ENCODE measurements around the gene DGLUCY. TPM values are rescaled to one million over a fixed set of nuclear protein-coding genes. Genes with fewer than 3 reads are reported as not detected.

Gene DGLUCY
- total and polyA plus RNA-seq, 4 donors: 17.9 to 58.1 (median 24.9) TPM

DNA sequence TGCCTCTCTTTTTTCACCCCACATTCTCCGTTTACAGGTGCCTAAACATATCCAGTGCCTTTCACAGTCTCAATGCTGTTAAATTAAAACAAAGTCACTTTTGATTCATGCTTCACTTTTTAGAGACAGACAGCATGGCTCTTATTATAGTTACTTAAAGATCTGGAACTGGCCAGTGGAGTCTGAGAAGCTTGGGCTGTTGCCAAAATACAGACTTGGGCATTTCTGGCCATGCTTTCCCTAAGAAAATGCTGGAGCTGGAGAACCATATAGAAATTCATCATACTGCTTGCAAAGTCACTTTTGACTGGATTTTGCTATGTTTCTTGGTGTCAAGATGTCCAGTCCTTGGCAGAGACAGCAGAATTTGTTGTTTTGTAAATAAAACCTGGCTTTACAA, 142.8 kb downstream of the DGLUCY start:
- H3K9ac ChIP-seq (ENCODE audit: low read depth in 1 of 2, low read length in 2 of 2): no peak overlapping the region
- peaks cover 4 to 13% (median 5%) of the 10 kb centered on the region in 4 donors for H3K4me1 ChIP-seq (ENCODE audit: control insufficient read depth in 4 of 4, insufficient read depth in 4 of 4, low read length in 3 of 4)
- 83% methylated on average over 1 of the region's 1 CpG for WGBS
- no peak overlapping the region for H3K4me3 ChIP-seq (ENCODE audit: low read depth in 1 of 3, low read length in 3 of 3)
- no peaks in the 10 kb centered on the region for H3K9me3 ChIP-seq (ENCODE audit: control insufficient read depth in 4 of 4, low read length in 3 of 4)
- no peak overlapping the region for H3K27ac ChIP-seq (ENCODE audit: low read depth in 1 of 2, low read length in 2 of 2)
- TF ChIP-seq TAF1 (conservative IDR thresholded peaks at IDR 0.05): no peak
- TF ChIP-seq, protein P1, sequence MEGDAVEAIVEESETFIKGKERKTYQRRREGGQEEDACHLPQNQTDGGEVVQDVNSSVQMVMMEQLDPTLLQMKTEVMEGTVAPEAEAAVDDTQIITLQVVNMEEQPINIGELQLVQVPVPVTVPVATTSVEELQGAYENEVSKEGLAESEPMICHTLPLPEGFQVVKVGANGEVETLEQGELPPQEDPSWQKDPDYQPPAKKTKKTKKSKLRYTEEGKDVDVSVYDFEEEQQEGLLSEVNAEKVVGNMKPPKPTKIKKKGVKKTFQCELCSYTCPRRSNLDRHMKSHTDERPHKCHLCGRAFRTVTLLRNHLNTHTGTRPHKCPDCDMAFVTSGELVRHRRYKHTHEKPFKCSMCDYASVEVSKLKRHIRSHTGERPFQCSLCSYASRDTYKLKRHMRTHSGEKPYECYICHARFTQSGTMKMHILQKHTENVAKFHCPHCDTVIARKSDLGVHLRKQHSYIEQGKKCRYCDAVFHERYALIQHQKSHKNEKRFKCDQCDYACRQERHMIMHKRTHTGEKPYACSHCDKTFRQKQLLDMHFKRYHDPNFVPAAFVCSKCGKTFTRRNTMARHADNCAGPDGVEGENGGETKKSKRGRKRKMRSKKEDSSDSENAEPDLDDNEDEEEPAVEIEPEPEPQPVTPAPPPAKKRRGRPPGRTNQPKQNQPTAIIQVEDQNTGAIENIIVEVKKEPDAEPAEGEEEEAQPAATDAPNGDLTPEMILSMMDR (IDR thresholded peaks at IDR 0.05; ENCODE audit: low read depth, low read length, missing input control): no peak
- no peak for TF ChIP-seq RXRA (IDR thresholded peaks at IDR 0.05)
- no peak for TF ChIP-seq SP1 (IDR thresholded peaks at IDR 0.05)
- no peak for TF ChIP-seq YY1 (IDR thresholded peaks at IDR 0.05)
- TF ChIP-seq HNF4A (conservative IDR thresholded peaks at IDR 0.05): no peak
- TF ChIP-seq NR2F2 (IDR thresholded peaks at IDR 0.05): no peak
- TF ChIP-seq GABPA (IDR thresholded peaks at IDR 0.05 in 1 of 2, conservative IDR thresholded peaks at IDR 0.05 in 1 of 2): no peak
- no peak for TF ChIP-seq JUND (IDR thresholded peaks at IDR 0.05)
- TF ChIP-seq RAD21 (IDR thresholded peaks at IDR 0.05): no peak
- TF ChIP-seq, protein P2, sequence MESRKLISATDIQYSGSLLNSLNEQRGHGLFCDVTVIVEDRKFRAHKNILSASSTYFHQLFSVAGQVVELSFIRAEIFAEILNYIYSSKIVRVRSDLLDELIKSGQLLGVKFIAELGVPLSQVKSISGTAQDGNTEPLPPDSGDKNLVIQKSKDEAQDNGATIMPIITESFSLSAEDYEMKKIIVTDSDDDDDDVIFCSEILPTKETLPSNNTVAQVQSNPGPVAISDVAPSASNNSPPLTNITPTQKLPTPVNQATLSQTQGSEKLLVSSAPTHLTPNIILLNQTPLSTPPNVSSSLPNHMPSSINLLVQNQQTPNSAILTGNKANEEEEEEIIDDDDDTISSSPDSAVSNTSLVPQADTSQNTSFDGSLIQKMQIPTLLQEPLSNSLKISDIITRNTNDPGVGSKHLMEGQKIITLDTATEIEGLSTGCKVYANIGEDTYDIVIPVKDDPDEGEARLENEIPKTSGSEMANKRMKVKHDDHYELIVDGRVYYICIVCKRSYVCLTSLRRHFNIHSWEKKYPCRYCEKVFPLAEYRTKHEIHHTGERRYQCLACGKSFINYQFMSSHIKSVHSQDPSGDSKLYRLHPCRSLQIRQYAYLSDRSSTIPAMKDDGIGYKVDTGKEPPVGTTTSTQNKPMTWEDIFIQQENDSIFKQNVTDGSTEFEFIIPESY (IDR thresholded peaks at IDR 0.05): no peak
- TF ChIP-seq FOXA1 (IDR thresholded peaks at IDR 0.05): no peak
- no peak for TF ChIP-seq EGR1 (IDR thresholded peaks at IDR 0.05; ENCODE audit: low read depth in 2 of 2)
- no peak for TF ChIP-seq REST (IDR thresholded peaks at IDR 0.05)
- TF ChIP-seq MAX (IDR thresholded peaks at IDR 0.05): no peak
- TF ChIP-seq HNF4G (IDR thresholded peaks at IDR 0.05): no peak
- TF ChIP-seq, protein P3, sequence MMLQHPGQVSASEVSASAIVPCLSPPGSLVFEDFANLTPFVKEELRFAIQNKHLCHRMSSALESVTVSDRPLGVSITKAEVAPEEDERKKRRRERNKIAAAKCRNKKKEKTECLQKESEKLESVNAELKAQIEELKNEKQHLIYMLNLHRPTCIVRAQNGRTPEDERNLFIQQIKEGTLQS (IDR thresholded peaks at IDR 0.05): no peak
- DNase-seq (ENCODE audit: low spot score): no peak
- H3K27me3 ChIP-seq (ENCODE audit: control insufficient read depth in 4 of 4, insufficient read depth in 4 of 4, low read length in 3 of 4): no peaks in the 10 kb centered on the region
- no peaks in the 10 kb centered on the region for H3K36me3 ChIP-seq (ENCODE audit: control insufficient read depth in 4 of 4, insufficient read depth in 3 of 4, low read depth in 1 of 4, low read length in 3 of 4)

All from liver (tissue), 9 donors.